HFFc6 (cell line): ENCODE results near the gene RAB41. TPM values are rescaled to one million over a fixed set of nuclear protein-coding genes. Genes with fewer than 3 reads are reported as not detected.
"Not testable (repeated sequence)": the region's sequence is repeated elsewhere in the genome, so short reads cannot be mapped to it uniquely, and the experiment has no call there.

Experiments used
- DNase-seq: peaks from one replicate; pipeline ENCODE4 v3.0.0-alpha.2; 2018
- H3K27ac Mint-ChIP-seq: 2 replicates; pipeline ENCODE4 v1.8.0; 2020; ENCODE audit warnings: mild to moderate bottlenecking, mixed read lengths
- H3K27me3 Mint-ChIP-seq: 2 replicates; pipeline ENCODE4 v1.8.0; 2021; ENCODE audit warnings: mild to moderate bottlenecking, moderate library complexity, mixed read lengths; ENCODE audit not compliant: insufficient read depth
- H3K36me3 Mint-ChIP-seq: 2 replicates; pipeline ENCODE4 v1.8.0; 2021; ENCODE audit warnings: low read depth, mixed read lengths
- H3K4me1 Mint-ChIP-seq: 2 replicates; pipeline ENCODE4 v1.8.0; 2020; ENCODE audit warnings: low read depth, mixed read lengths
- H3K4me3 Mint-ChIP-seq: 2 replicates; pipeline ENCODE4 v1.8.0; 2020; ENCODE audit warnings: mild to moderate bottlenecking, moderate library complexity, mixed read lengths
- H3K9me3 Mint-ChIP-seq: 2 replicates; pipeline ENCODE4 v1.8.0; 2020; ENCODE audit warnings: mild to moderate bottlenecking, mixed read lengths
- CTCF ChIP-seq: fragments of 200-600 bp; sonication (generic); IDR thresholded peaks from 2 replicates; pipeline ENCODE4 v1.5.0; 2021; ENCODE audit warnings: antibody characterized with exemption, mild to moderate bottlenecking
- total RNA-seq, 6 experiments: library from RNA; stranded (reverse); fragmentation: NEBNext Ultra II Directional; extraction: Animal tissue kit (Norgen Biotek cat#: 25700); gene quantifications; 2 replicates in 1 of 6; 3 replicates in 5 of 6; pipeline ENCODE4 v1.2.3, GENCODE V29; 2021

The RAB41 gene
- total RNA-seq, 6 experiments from 2014 or later, result not detected

- DNase-seq, result no peak
- Mint-ChIP-seq H3K36me3 (no peaks in the 10 kb centered on the region; the same call in 1 of the 2 replicates), H3K27me3 (no peaks in the 10 kb centered on the region), H3K9me3 (no peaks in the 10 kb centered on the region), H3K4me1 (peaks cover 21% of the 10 kb centered on the region), H3K27ac (no peak overlapping the region), H3K4me3 (no peak overlapping the region)
- TF ChIP-seq CTCF, result no peak
Observed at GRCh38 chrX:70322784-70323183, 40.8 kb downstream of the RAB41 start.

- not testable (repeated sequence) for H3K4me3 Mint-ChIP-seq, DNase-seq, H3K27me3 Mint-ChIP-seq, H3K9me3 Mint-ChIP-seq, H3K27ac Mint-ChIP-seq, H3K36me3 Mint-ChIP-seq
- H3K4me1 Mint-ChIP-seq, result peaks cover 21% of the 10 kb centered on the region
Observed at GRCh38 chrX:70323628-70324027, 41.7 kb downstream of the RAB41 start.

- no peak for DNase-seq
- no peak overlapping the region for H3K27ac Mint-ChIP-seq
- peaks cover 21% of the 10 kb centered on the region for H3K4me1 Mint-ChIP-seq
- no peaks in the 10 kb centered on the region for H3K27me3 Mint-ChIP-seq
- no peaks in the 10 kb centered on the region; the same call in 1 of the 2 replicates for H3K36me3 Mint-ChIP-seq
- TF ChIP-seq CTCF, result no peak
- H3K4me3 Mint-ChIP-seq, result no peak overlapping the region
- no peaks in the 10 kb centered on the region for H3K9me3 Mint-ChIP-seq
Observed at GRCh38 chrX:70324326-70324725, 42.4 kb downstream of the RAB41 start.

GRCh38 chrX:70331161-70331560 lies 49.2 kb downstream of the RAB41 start:
- TF ChIP-seq CTCF, result no peak
- no peak for DNase-seq
- H3K36me3 Mint-ChIP-seq, result peaks cover 5% of the 10 kb centered on the region; the same call in 1 of the 2 replicates
- peaks cover 8% of the 10 kb centered on the region; the same call in 1 of the 2 replicates for H3K4me1 Mint-ChIP-seq
- no peaks in the 10 kb centered on the region for H3K27me3 Mint-ChIP-seq
- H3K27ac Mint-ChIP-seq, result no peak overlapping the region
- no peak overlapping the region for H3K4me3 Mint-ChIP-seq
- no peaks in the 10 kb centered on the region for H3K9me3 Mint-ChIP-seq

GRCh38 chrX:70332600-70332999 lies 50.6 kb downstream of the RAB41 start:
- Mint-ChIP-seq H3K27ac (no peak overlapping the region), H3K9me3 (no peaks in the 10 kb centered on the region), H3K4me3 (no peak overlapping the region), H3K36me3 (peaks cover 5% of the 10 kb centered on the region; the same call in 1 of the 2 replicates), H3K4me1 (no peaks in the 10 kb centered on the region), H3K27me3 (no peaks in the 10 kb centered on the region)
- DNase-seq, result peak; percentile 0
- no peak for TF ChIP-seq CTCF

Other genes with a start within 250 kb of the RAB41 start
- not detected for gene AWAT2, start 232.2 kb upstream of the RAB41 start, total RNA-seq
- gene OTUD6A, start 219.7 kb upstream of the RAB41 start, total RNA-seq, result not detected
- 10 to 100 TPM; 35.1 to 39.9 (median 37.4) TPM for gene IGBP1, start 148.7 kb upstream of the RAB41 start, total RNA-seq
- gene DGAT2L6, start 104.7 kb upstream of the RAB41 start, total RNA-seq, result not detected
- not detected for gene AWAT1, start 47.5 kb upstream of the RAB41 start, total RNA-seq
- gene P2RY4, start 22.0 kb upstream of the RAB41 start, total RNA-seq, result not detected
- gene ARR3, start 13.8 kb upstream of the RAB41 start, total RNA-seq, result not detected
- gene PDZD11, start 7.8 kb downstream of the RAB41 start, total RNA-seq, result 10 to 100 TPM; 72.7 to 89.5 (median 87.1) TPM
- 10 to 100 TPM; 10.7 to 30.2 (median 25.8) TPM for gene KIF4A, start 7.9 kb downstream of the RAB41 start, total RNA-seq
- not detected for gene GDPD2, start 141.1 kb downstream of the RAB41 start, total RNA-seq
- gene DLG3, start 162.7 kb downstream of the RAB41 start, total RNA-seq, result 10 to 100 TPM in 2 of 6 experiments, 1 to 10 TPM in 4; 9.2 to 11.3 (median 9.8) TPM